PC-9 (cell line): Measurements from ENCODE around the gene RB1. TPM values are rescaled to one million over a fixed set of nuclear protein-coding genes. Genes with fewer than 3 reads are reported as not detected.

Experiments
- BruUV-seq: library from RNA; stranded (reverse); fragments of 400-500 nt; replicated peaks from 2 replicates; lab custom pipeline; 2021; lab: Mats Ljungman, UMichigan
- CTCF ChIA-PET: fragments of 300-600 bp; sonication (Branson Sonifier 250); formaldehyde crosslinking; loops from one replicate; lab custom pipeline; 2022; ENCODE audit warnings: antibody characterized with exemption; lab: Charles Lee
- POLR2A ChIA-PET: fragments of 300-600 bp; sonication (Branson Sonifier 250); formaldehyde crosslinking; loops from one replicate; lab custom pipeline; 2022; ENCODE audit warnings: antibody characterized with exemption; ENCODE audit not compliant: unreplicated experiment; lab: Charles Lee
- DNase-seq, 2 experiments: peaks; one replicate each; pipeline versions ENCODE4 v3.0.0 to v3.0.0-alpha.2; 2015 to 2022; ENCODE audit warnings: mixed read lengths in 1 of 2
- H2AFZ ChIP-seq: fragments of 200-600 bp; sonication (generic); 2 replicates; pipeline ENCODE4 v1.8.1; 2017; ENCODE audit warnings: antibody characterized with exemption
- H3F3A ChIP-seq: fragments of 200-600 bp; sonication (generic); 2 replicates; pipeline ENCODE4 v1.8.1; 2017; ENCODE audit warnings: antibody characterized with exemption, mild to moderate bottlenecking, low read depth; ENCODE audit not compliant: insufficient read depth
- H3K27ac ChIP-seq: fragments of 200-600 bp; sonication (generic); 2 replicates; pipeline ENCODE4 v1.6.1; 2016; ENCODE audit warnings: mixed run types
- H3K27me3 ChIP-seq: fragments of 200-600 bp; sonication (generic); 2 replicates; pipeline ENCODE4 v1.6.1; 2016; ENCODE audit warnings: low read depth, mixed run types; ENCODE audit not compliant: insufficient read depth
- H3K36me3 ChIP-seq: fragments of 200-600 bp; sonication (generic); 2 replicates; pipeline ENCODE4 v1.6.1; 2016; ENCODE audit warnings: low read depth, mixed run types
- H3K4me1 ChIP-seq: fragments of 200-600 bp; sonication (generic); replicated peaks from 2 replicates; pipeline ENCODE4 v1.6.1; 2016; ENCODE audit warnings: mixed run types; ENCODE audit not compliant: insufficient read depth
- H3K4me2 ChIP-seq: fragments of 200-600 bp; sonication (generic); 2 replicates; pipeline ENCODE4 v1.6.1; 2017; ENCODE audit warnings: mixed run types
- H3K4me3 ChIP-seq: fragments of 200-600 bp; sonication (generic); 2 replicates; pipeline ENCODE4 v1.6.1; 2016; ENCODE audit warnings: mixed run types
- H3K79me2 ChIP-seq: fragments of 200-600 bp; sonication (generic); 2 replicates; pipeline ENCODE4 v1.6.1; 2017; ENCODE audit warnings: low read depth, mixed run types
- H3K9me2 ChIP-seq: fragments of 200-600 bp; sonication (generic); 2 replicates; pipeline ENCODE4 v1.8.1; 2017; ENCODE audit warnings: mild to moderate bottlenecking; ENCODE audit not compliant: insufficient read depth
- H3K9me3 ChIP-seq: fragments of 200-600 bp; sonication (generic); 2 replicates; pipeline ENCODE4 v1.8.1; 2016; ENCODE audit warnings: low read depth; ENCODE audit not compliant: insufficient read depth
- H4K20me1 ChIP-seq: fragments of 200-600 bp; sonication (generic); 2 replicates; pipeline ENCODE4 v1.8.1; 2017; ENCODE audit not compliant: insufficient read depth
- EZH2 ChIP-seq: fragments of 200-600 bp; sonication (generic); IDR thresholded peaks from 2 replicates; pipeline ENCODE4 v1.8.0; 2017; ENCODE audit warnings: antibody characterized with exemption, low read depth
- intact Hi-C: fragments of 100-400 bp; cut with micrococcal nuclease; formaldehyde crosslinking; loops from one replicate; pipeline ENCODE4 v1.10.0; 2022; ENCODE audit not compliant: unreplicated experiment
- total RNA-seq: library from RNA; stranded (reverse); gene quantifications from 2 replicates; pipeline ENCODE4 v1.2.3, GENCODE V29; 2021
- TF ChIP-seq, protein P1 (sequence below): fragments of 200-600 bp; sonication (generic); conservative IDR thresholded peaks from 2 replicates; pipeline ENCODE4 v1.6.1; 2017; ENCODE audit warnings: mixed run types, antibody characterized with exemption, mild to moderate bottlenecking, moderate library complexity

RB1 gene
- total RNA-seq, 1 experiment from 2014 or later, result 23.7 TPM

DNA sequence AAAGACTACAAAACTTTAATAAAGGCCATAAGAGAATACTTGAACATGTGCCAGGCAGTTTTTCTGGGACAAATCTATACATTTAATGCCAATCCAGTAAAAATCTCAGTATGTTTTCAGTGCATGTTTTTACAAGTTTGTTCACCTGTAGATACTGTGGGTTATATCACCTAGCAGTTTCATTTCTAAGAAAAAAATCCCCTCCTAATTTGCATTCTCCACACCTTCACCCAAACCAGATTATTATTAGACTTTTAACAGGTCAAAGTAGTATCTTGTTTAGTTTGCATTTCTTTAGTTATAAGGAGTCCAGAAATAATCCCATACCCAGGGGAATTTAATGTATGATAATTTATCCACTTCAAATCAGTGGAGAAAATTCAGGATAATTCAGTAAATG, 126.3 kb downstream of the RB1 start:
- intact Hi-C loops, result no loop called here
- ChIA-PET POLR2A (no interaction called here), CTCF (no interaction called here)
- Histone ChIP-seq H3K4me3 (no peak overlapping the region), H3K27me3 (no peaks in the 10 kb centered on the region), H3F3A (peaks cover 6% of the 10 kb centered on the region; the same call in 1 of the 2 replicates), H2AFZ (no peak overlapping the region), H3K9me2 (no peaks in the 10 kb centered on the region), H3K79me2 (no peaks in the 10 kb centered on the region), H3K4me2 (no peak overlapping the region), H3K9me3 (no peaks in the 10 kb centered on the region), H3K36me3 (no peaks in the 10 kb centered on the region), H3K4me1 (no peaks in the 10 kb centered on the region), H3K27ac (no peak overlapping the region), H4K20me1 (no peaks in the 10 kb centered on the region)
- BruUV-seq, result no TSS peak
- no peak for TF ChIP-seq EZH2
- DNase-seq, result no peak

DNA sequence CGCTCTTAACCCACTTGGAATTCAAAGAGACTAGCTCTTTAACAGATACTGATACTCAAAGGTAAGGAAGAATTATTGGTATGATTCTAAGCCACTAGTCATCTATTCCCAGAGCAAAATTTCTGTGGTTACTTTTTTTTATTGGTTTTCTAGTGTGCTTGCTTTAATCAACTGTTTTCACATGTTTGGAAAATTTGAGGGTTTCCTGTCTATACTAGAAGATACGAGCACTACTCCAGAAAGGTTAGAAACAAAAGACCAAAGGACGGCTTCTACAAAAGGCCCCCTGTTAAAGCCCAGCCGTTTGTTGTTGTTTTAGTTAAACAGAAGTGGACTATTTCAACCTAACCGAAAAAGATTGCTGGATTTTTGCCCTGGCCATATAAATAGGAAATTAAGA, 127.9 kb downstream of the RB1 start:
- intact Hi-C loops, result no loop called here
- TF ChIP-seq EZH2, result no peak
- TF ChIP-seq, protein P1, sequence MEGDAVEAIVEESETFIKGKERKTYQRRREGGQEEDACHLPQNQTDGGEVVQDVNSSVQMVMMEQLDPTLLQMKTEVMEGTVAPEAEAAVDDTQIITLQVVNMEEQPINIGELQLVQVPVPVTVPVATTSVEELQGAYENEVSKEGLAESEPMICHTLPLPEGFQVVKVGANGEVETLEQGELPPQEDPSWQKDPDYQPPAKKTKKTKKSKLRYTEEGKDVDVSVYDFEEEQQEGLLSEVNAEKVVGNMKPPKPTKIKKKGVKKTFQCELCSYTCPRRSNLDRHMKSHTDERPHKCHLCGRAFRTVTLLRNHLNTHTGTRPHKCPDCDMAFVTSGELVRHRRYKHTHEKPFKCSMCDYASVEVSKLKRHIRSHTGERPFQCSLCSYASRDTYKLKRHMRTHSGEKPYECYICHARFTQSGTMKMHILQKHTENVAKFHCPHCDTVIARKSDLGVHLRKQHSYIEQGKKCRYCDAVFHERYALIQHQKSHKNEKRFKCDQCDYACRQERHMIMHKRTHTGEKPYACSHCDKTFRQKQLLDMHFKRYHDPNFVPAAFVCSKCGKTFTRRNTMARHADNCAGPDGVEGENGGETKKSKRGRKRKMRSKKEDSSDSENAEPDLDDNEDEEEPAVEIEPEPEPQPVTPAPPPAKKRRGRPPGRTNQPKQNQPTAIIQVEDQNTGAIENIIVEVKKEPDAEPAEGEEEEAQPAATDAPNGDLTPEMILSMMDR, result no peak
- Histone ChIP-seq H3K9me3 (no peaks in the 10 kb centered on the region), H3K36me3 (no peaks in the 10 kb centered on the region), H3K9me2 (no peaks in the 10 kb centered on the region), H2AFZ (no peak overlapping the region), H3F3A (peaks cover 5% of the 10 kb centered on the region; the same call in 1 of the 2 replicates), H3K27ac (no peak overlapping the region), H3K27me3 (no peaks in the 10 kb centered on the region), H3K4me3 (no peak overlapping the region), H3K4me1 (no peaks in the 10 kb centered on the region), H3K4me2 (no peak overlapping the region), H4K20me1 (no peaks in the 10 kb centered on the region), H3K79me2 (no peaks in the 10 kb centered on the region)
- CTCF ChIA-PET, result interaction anchor here (0.6 kb wide), 1 partner anchor 149 kb away, joined by 6 read pairs; no protein-coding TSS in a partner anchor
- no peak for DNase-seq
- POLR2A ChIA-PET, result no interaction called here
- BruUV-seq, result no TSS peak

DNA sequence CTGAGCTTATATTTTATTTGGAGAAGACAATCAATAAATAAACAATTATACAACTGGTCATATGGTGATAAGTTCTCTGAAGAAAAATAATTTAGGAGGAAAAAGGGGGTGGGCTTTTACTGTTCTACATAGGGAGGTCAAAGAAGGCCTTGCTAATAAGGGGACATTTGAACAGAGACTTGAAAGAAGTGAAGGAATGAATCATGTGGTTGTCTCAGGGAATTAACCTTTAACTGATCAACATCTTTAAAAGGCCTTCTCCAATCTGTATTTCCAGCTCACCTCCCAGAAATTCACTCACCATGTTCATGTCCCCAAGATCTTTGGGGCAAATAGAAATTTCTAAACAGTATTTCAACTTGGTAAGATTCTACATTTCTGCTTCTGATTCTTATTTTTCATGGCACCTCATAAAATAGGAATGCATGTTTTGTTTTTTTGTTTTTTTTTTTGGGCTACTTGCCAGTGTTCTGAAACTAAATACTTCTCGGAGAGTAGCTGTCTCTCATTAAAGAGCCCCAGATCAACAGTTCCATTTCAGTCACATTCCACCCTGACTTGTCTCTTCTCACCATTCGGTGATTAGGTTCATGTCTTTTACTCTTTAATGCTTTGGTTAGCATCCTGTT, 128.6 kb downstream of the RB1 start:
- POLR2A ChIA-PET, result no interaction called here
- H4K20me1 ChIP-seq, result no peaks in the 10 kb centered on the region
- H2AFZ ChIP-seq, result no peak overlapping the region
- no peaks in the 10 kb centered on the region for H3K79me2 ChIP-seq
- no peaks in the 10 kb centered on the region for H3K9me3 ChIP-seq
- H3K27me3 ChIP-seq, result no peaks in the 10 kb centered on the region
- no peaks in the 10 kb centered on the region for H3K36me3 ChIP-seq
- intact Hi-C loops, result no loop called here
- H3K4me1 ChIP-seq, result no peaks in the 10 kb centered on the region
- no peak overlapping the region for H3K27ac ChIP-seq
- BruUV-seq, result no TSS peak
- TF ChIP-seq, protein P1, result no peak
- no peak for TF ChIP-seq EZH2
- DNase-seq, result no peak
- no peak overlapping the region for H3K4me3 ChIP-seq
- H3K4me2 ChIP-seq, result no peak overlapping the region
- H3F3A ChIP-seq, result no peaks in the 10 kb centered on the region
- no peaks in the 10 kb centered on the region; the same call in 1 of the 2 replicates for H3K9me2 ChIP-seq
- CTCF ChIA-PET, result interaction anchor here (0.7 kb wide), 2 partner anchors 156 to 354 kb away, joined by 3 to 4 read pairs; no protein-coding TSS in a partner anchor
